Right lobe of liver (tissue), 6 donors: ENCODE results near the gene PRKAR1B. TPM values are rescaled to one million over a fixed set of nuclear protein-coding genes. Genes with fewer than 3 reads are reported as not detected.
A peak's percentile ranks its signal among the peaks of the same experiment; 100 is the strongest.

Experiments
- ATAC-seq, 4 donors: fragments of 200-7000 bp; cut with Tn5 transposase; one replicate each; pipeline ENCODE4 v1.9.1; 2020; ENCODE audit warnings: mild to moderate bottlenecking in 4 of 4, moderate library complexity in 4 of 4
- DNase-seq, 3 donors: peaks; one replicate each; pipeline ENCODE4 v3.0.0-alpha.2; 2020
- H3K27ac ChIP-seq, 3 donors: fragments of 200-600 bp; one replicate each; pipeline ENCODE4 v1.8.0; 2022
- H3K27me3 ChIP-seq, 2 donors: fragments of 200-600 bp; one replicate each; pipeline ENCODE4 v1.8.0; 2022
- H3K36me3 ChIP-seq, 4 donors: fragments of 200-600 bp; sonication (generic) in 1 of 4; one replicate each; pipeline versions ENCODE4 v1.5.1 to v1.8.0; 2017 to 2022; ENCODE audit warnings: control low read depth in 1 of 4
- H3K4me1 ChIP-seq, 4 donors: fragments of 200-600 bp; sonication (generic) in 1 of 4; one replicate each; pipeline versions ENCODE4 v1.5.1 to v1.8.0; 2017 to 2022; ENCODE audit warnings: control low read depth in 1 of 4
- H3K4me3 ChIP-seq, 3 donors: fragments of 200-600 bp; one replicate each; pipeline ENCODE4 v1.8.0; 2022
- H3K9me3 ChIP-seq, 4 donors: fragments of 200-600 bp; sonication (generic) in 1 of 4; one replicate each; pipeline versions ENCODE4 v1.5.1 to v1.8.0; 2017 to 2022; ENCODE audit warnings: control low read depth in 1 of 4
- CTCF ChIP-seq, 4 donors: fragments of 200-600 bp in 3 of 4; fragments of 450-650 bp in 1 of 4; IDR thresholded peaks; one replicate each; pipeline versions ENCODE4 v1.5.1 to v1.8.0; 2016 to 2022; ENCODE audit warnings: antibody characterized with exemption in 4 of 4, mild to moderate bottlenecking in 2 of 4
- POLR2A ChIP-seq: fragments of 450-650 bp; IDR thresholded peaks from one replicate; pipeline ENCODE4 v1.6.1; 2017; ENCODE audit warnings: antibody characterized with exemption, mild to moderate bottlenecking
- WGBS: methylation state at CpG from one replicate; pipeline ENCODE4 v1.1.6; 2018; ENCODE audit warnings: low coverage, low lambda C conversion rate; ENCODE audit not compliant: insufficient coverage; ENCODE audit errors: missing lambda C conversion rate; 5-methylcytosine and 5-hydroxymethylcytosine counted together
- intact Hi-C, 2 donors: fragments of 100-400 bp; cut with DNase I; formaldehyde crosslinking; loops; one replicate each; pipeline versions ENCODE4 v1.11.2 to v1.14.1; 2022
- total RNA-seq, 6 experiments: library from RNA; depleted of rRNA in 2 of 6; stranded (reverse); fragments of >200 nt in 2 of 6; fragmentation: NEBNext Ultra II Directional in 3 of 6; extraction: Animal tissue kit (Norgen Biotek cat#: 25700) in 3 of 6; gene quantifications; one replicate each; pipeline versions ENCODE4 v1.1.0 to v1.2.4, GENCODE V29; 2016 to 2023
- donor health status: DM: no; HTN: yes; CAD: no.
- donor health status: DM: no; HTN: no; CAD: no.
- donor health status: DM: no; HTN: no; CAD: no.
- donor health status: DM: no; HTN: yes; CAD: no.
- donor health status: DM: no; HTN: yes; CAD: no.

Gene PRKAR1B
- total RNA-seq, 6 experiments from 2014 or later: 4.7 to 20.8 (median 11.3) TPM

GRCh38 chr7:590731-591551 is 136.1 kb downstream of the PRKAR1B start:
- intact Hi-C loops: no loop called here
- Histone ChIP-seq H3K36me3 (no peaks in the 10 kb centered on the region), H3K27ac (no peak overlapping the region), H3K4me3 (no peak overlapping the region), H3K9me3 (no peaks in the 10 kb centered on the region), H3K27me3 (no peaks in the 10 kb centered on the region), H3K4me1 (no peaks in the 10 kb centered on the region)
- DNase-seq (peak in 2 of 3 donors; percentile 11 to 48), ATAC-seq (no peak)
- no peak for TF ChIP-seq CTCF (IDR thresholded peaks at IDR 0.05)
- TF ChIP-seq POLR2A: no peak
- WGBS: 92% methylated on average over 12 of the region's 45 CpGs

- peak in 2 of 3 donors; percentile 13 to 49 for DNase-seq
- intact Hi-C loops: no loop called here
- Histone ChIP-seq H3K4me3 (no peak overlapping the region), H3K9me3 (no peaks in the 10 kb centered on the region), H3K27ac (no peak overlapping the region), H3K36me3 (no peaks in the 10 kb centered on the region), H3K4me1 (no peaks in the 10 kb centered on the region), H3K27me3 (no peaks in the 10 kb centered on the region)
- no CpG with 5 or more reads among the region's 30 CpGs for WGBS
- no peak for ATAC-seq
- TF ChIP-seq CTCF (IDR thresholded peaks at IDR 0.05) (no peak), POLR2A (no peak)
These were observed 137.1 kb downstream of the PRKAR1B start for GRCh38 chr7:589781-590575.

GRCh38 chr7:587767-588166 is 139.3 kb downstream of the PRKAR1B start:
- TF ChIP-seq POLR2A (no peak), CTCF (IDR thresholded peaks at IDR 0.05) (no peak)
- peak in 3 of 4 donors; percentile 5 to 35 (median 23) for ATAC-seq

GRCh38 chr7:586494-586893 is 140.6 kb downstream of the PRKAR1B start:
- H3K27ac ChIP-seq: no peak overlapping the region
- no peaks in the 10 kb centered on the region for H3K27me3 ChIP-seq
- no peak overlapping the region for H3K4me3 ChIP-seq
- no peaks in the 10 kb centered on the region for H3K9me3 ChIP-seq
- DNase-seq (no peak), ATAC-seq (no peak)
- intact Hi-C loops: no loop called here
- no peak for TF ChIP-seq POLR2A
- WGBS: 100% methylated on average over 1 of the region's 4 CpGs
- no peaks in the 10 kb centered on the region for H3K36me3 ChIP-seq
- no peaks in the 10 kb centered on the region for H3K4me1 ChIP-seq

More at GRCh38 chr7:587767-588166, 139.3 kb downstream of the PRKAR1B start:
- H3K27me3 ChIP-seq: no peaks in the 10 kb centered on the region
- DNase-seq: peak in 2 of 3 donors; percentile 19 to 52
- WGBS: 63% methylated on average over 6 of the region's 12 CpGs
- intact Hi-C loops: no loop called here
- no peaks in the 10 kb centered on the region for H3K9me3 ChIP-seq
- no peaks in the 10 kb centered on the region for H3K4me1 ChIP-seq
- no peak overlapping the region for H3K4me3 ChIP-seq
- H3K27ac ChIP-seq: no peak overlapping the region
- no peaks in the 10 kb centered on the region for H3K36me3 ChIP-seq

- ATAC-seq (no peak), DNase-seq (no peak)
- TF ChIP-seq POLR2A (no peak), CTCF (IDR thresholded peaks at IDR 0.05) (no peak)
- intact Hi-C loops: no loop called here
- Histone ChIP-seq H3K9me3 (no peaks in the 10 kb centered on the region), H3K4me3 (no peak overlapping the region), H3K27ac (no peak overlapping the region), H3K27me3 (no peaks in the 10 kb centered on the region), H3K4me1 (no peaks in the 10 kb centered on the region), H3K36me3 (no peaks in the 10 kb centered on the region)
- no CpG with 5 or more reads among the region's 6 CpGs for WGBS
These were observed 141.2 kb downstream of the PRKAR1B start for GRCh38 chr7:585873-586272.
